Left forelimb (tissue), 1 donor: ENCODE measurements around the gene SLC24A3.

ENCODE experiments used
- DNase-seq: peaks from one replicate; pipeline ENCODE4 v3.0.0-alpha.2; 2018; ENCODE audit warnings: low spot score

Gene SLC24A3

GRCh38 chr20:19502169-19502568 lies 289.7 kb downstream of the SLC24A3 start:
- no peak for DNase-seq

- DNase-seq, result no peak
Observed at GRCh38 chr20:19504251-19504650, 291.8 kb downstream of the SLC24A3 start.

DNA sequence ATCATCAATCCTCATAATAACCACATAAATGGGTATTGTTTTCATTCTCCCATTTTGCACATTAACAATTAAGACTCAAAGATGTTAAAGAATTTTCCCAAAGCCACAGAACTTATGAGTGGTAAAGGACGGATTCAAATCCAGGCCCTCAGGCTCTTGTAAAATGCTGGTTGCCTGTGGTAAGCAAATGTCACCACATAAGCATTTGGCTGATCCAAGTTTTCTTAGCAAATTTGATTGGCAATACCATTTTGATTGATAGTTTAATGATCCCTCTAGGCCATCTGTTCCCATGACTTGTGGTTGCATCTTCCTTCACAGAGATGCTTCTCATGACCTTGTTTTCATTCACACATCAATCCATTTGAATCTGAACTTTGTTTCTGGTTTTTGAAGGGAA lies 293.6 kb downstream of the SLC24A3 start:
- DNase-seq, result no peak

- no peak for DNase-seq
Observed at GRCh38 chr20:19508449-19508848, 296.0 kb downstream of the SLC24A3 start.

DNA sequence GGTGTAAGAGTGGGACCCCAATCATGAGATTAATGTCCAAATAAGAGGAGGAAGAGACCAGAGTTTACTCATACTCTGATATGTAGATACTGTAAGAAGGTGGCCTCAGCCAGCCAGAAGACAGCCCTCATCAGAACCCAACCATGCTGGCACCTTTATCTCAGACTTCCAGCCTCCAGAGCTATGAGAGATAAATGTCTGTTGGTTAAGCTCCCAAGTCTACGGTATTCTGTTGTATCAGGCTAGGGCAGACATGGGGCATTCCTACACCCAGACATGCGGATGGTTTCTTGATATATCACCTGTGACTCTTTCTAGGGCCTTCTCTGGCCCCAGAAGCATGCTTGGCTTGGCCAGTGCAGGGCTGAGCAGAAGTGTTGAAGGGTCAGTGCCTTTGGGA lies 298.2 kb downstream of the SLC24A3 start:
- no peak for DNase-seq

GRCh38 chr20:19511931-19512330 lies 299.5 kb downstream of the SLC24A3 start:
- no peak for DNase-seq

GRCh38 chr20:19512886-19513677 lies 300.6 kb downstream of the SLC24A3 start:
- DNase-seq, result no peak

GRCh38 chr20:19515074-19515473 lies 302.6 kb downstream of the SLC24A3 start:
- DNase-seq, result no peak

- DNase-seq, result no peak
Observed at GRCh38 chr20:19519466-19519865, 307.0 kb downstream of the SLC24A3 start.

- DNase-seq, result no peak
Observed at GRCh38 chr20:19520261-19520660, 307.8 kb downstream of the SLC24A3 start.

DNA sequence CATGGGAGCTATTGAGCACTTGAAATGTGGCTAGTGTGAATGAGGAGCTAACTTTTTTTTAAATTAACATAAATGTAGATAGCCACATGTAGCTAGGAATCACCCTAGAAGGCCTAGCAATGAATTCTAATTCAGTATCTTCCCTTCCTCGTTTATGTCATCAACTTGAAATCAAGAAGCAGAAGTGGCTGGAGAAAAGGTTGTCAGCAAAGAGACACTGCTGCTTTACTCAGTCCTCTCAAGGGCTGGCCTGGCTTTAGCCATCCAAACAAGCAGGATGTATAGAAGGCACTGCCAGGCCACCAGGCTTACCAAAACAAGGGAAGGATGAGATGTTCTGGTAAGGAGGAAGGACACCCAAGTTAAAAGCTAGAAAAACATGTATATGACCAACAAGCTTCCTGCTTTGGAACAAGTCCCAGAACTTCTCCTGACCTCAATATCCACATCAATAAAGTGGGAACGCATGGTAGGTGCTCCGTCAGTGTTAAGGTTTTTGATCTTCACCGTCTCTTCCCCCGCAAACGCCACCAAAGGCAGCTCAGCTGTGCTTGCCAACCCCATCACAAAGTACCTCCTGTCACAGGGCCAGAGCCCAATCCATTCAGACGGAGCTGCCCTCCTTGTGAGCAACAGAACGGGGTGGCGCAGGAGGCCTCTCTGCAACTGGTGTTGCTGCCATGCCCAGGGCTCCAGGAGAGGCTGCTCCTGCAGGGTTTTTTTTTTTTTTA lies 309.8 kb downstream of the SLC24A3 start:
- no peak for DNase-seq

DNA sequence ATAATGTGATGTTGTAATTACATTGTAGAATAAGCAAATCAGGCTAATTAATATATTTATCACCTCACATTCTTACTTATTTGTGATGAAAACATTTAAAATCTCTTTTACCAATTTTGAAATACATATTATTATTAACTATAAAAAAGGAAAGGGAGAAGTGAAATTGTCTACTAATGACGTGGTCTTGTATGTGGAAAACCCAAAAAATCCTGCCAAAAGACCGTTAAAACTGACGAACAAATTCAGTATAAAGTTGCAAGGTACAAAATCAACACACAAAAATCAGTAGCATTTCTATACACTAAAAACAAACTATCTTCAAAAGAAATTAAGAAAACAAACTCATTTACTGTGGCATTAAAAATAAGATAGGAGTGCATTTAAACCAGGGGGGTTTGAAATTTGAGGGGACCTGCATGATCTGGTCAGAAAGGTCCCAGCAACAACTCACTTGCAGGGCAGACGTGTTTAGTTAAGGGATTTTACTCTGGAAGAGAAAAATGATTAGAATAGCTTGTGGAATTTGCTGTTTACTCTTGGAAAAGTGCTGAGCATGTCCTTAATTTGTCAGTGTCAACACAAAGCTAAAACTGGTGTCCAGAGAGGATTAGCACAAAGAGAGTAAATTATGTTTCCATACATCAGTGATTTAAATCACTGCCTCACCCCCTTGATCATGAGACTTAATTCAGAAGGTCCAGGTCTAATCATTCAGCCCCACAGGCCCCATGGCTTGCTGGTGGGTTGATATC lies 310.6 kb downstream of the SLC24A3 start:
- DNase-seq, result no peak

DNA sequence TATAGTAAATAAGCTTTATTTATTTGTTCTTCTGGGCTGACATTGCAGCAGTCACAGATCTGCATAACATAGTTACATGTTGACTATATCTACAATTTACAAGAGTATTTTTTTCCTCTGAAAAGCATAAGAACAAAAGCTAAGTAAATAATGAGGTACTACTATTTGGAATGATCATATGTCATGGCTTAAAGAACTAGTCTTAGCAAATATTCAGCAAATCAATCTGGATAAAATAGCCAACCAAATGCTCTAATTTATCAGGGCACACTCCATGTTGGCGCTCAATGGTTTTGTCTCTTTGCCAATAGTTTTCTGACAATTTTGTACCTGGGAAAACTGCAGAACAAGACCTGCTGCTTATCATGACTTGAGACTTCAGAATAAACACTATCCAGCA lies 312.2 kb downstream of the SLC24A3 start:
- DNase-seq, result no peak

GRCh38 chr20:19527509-19527908 lies 315.1 kb downstream of the SLC24A3 start:
- DNase-seq, result no peak

- no peak for DNase-seq
Observed at GRCh38 chr20:19528286-19529030, 316.0 kb downstream of the SLC24A3 start.

- DNase-seq, result no peak
Observed at GRCh38 chr20:19530006-19530405, 317.6 kb downstream of the SLC24A3 start.

DNA sequence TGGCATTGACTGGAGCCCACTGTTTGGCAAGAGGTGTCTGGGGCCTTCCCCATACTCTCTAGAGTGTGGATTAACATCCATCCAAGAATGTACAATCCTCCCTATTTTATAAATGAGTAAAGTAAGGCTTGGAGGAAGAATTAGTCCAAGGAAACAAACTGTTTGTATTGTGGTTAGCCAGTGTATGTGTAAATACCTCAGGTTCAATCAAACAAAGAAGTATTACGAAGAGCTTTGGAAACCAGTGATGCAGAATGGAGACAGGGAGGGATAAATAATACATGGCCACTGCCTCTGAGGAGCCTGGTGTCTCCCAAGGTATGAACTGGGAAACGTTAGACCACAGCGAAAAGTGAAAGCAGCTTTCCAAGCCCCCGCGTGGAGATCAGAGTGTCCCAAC lies 319.0 kb downstream of the SLC24A3 start:
- DNase-seq, result no peak

GRCh38 chr20:19538556-19538955 lies 326.1 kb downstream of the SLC24A3 start:
- DNase-seq, result no peak

- no peak for DNase-seq
Observed at GRCh38 chr20:19539191-19539590, 326.7 kb downstream of the SLC24A3 start.

DNA sequence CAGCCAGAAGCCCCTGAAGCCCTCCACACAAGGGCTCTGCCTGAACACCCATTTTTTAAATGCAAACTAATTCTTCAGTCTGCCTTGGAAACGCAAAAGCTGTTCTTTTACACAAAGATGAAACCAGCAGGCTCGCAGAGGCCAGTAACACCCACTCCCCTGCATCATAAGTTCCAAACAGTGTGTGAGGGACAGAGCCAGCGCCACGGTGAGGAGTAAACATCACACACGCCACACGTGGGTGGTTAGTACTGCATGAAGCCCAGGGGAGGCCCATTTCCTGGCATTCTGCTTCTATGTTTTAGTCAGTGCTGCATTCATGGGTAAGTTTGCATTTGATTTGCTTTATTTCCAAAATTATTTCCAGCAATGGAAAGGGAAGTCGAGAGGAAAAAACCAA lies 327.9 kb downstream of the SLC24A3 start:
- no peak for DNase-seq

GRCh38 chr20:19543101-19543500 lies 330.7 kb downstream of the SLC24A3 start:
- DNase-seq, result no peak

GRCh38 chr20:19544684-19545083 lies 332.2 kb downstream of the SLC24A3 start:
- DNase-seq, result no peak
